Neutrophil (primary cell): Measurements from ENCODE around the gene ERG.

Experiments used
- H3K27ac ChIP-seq: fragments of 200-600 bp; sonication (generic); 2 replicates; pipeline ENCODE4 v1.5.1; 2016; ENCODE audit warnings: mild to moderate bottlenecking, moderate library complexity
- H3K27me3 ChIP-seq: fragments of 200-600 bp; sonication (generic); 2 replicates; pipeline ENCODE4 v1.6.0; 2016; ENCODE audit warnings: mild to moderate bottlenecking
- H3K36me3 ChIP-seq: fragments of 200-600 bp; sonication (generic); 2 replicates; pipeline ENCODE4 v1.5.1; 2017
- H3K4me1 ChIP-seq, 2 experiments: fragments of 200-600 bp in 1 of 2; sonication (generic) in 1 of 2; 1 replicate in 1 of 2; 2 replicates in 1 of 2; pipeline versions ENCODE4 v1.5.1 to v1.6.1; 2013 to 2016; ENCODE audit warnings: low read depth in 1 of 2, low read length in 1 of 2, mild to moderate bottlenecking in 1 of 2, moderate library complexity in 1 of 2; ENCODE audit not compliant: control insufficient read depth in 1 of 2, insufficient read depth in 1 of 2
- H3K4me3 ChIP-seq, 2 experiments: fragments of 200-600 bp in 1 of 2; sonication (generic) in 1 of 2; 1 replicate in 1 of 2; 2 replicates in 1 of 2; pipeline ENCODE4 v1.5.1; 2013 to 2016; ENCODE audit warnings: low read depth in 1 of 2, low read length in 1 of 2, mild to moderate bottlenecking in 1 of 2, moderate library complexity in 1 of 2
- H3K9me3 ChIP-seq: fragments of 200-600 bp; sonication (generic); 2 replicates; pipeline ENCODE4 v1.5.1; 2016
- TF ChIP-seq, protein P1 (sequence below): fragments of 200-600 bp; sonication (generic); IDR thresholded peaks from 2 replicates; pipeline ENCODE4 v1.5.1; 2016; ENCODE audit warnings: antibody characterized with exemption

The ERG gene

DNA sequence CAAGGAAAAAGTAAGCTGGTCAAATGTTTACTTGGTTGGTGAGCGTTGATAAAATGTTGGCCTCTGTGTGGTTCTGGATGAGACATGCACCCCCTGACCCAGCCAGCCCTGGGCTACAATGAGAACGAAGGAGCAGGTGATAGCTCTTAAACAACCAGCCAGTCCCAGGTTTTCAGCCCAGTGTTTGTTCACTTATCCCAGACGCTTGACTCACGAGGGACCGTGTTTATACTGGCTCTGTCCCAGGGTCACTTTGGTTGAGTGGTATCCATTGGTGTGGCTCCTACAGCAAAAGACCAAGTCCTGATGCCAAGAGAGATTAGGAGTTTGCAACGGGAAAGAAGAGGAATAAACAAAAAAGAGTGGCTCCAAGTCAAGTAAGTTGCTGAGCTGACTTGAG is 154.6 kb downstream of the ERG start:
- Histone ChIP-seq H3K4me1 (peaks cover 13% of the 10 kb centered on the region in 2 experiments), H3K27me3 (no peaks in the 10 kb centered on the region), H3K36me3 (no peaks in the 10 kb centered on the region), H3K9me3 (no peaks in the 10 kb centered on the region), H3K27ac (no peak overlapping the region), H3K4me3 (no peak overlapping the region)
- TF ChIP-seq, protein P1, sequence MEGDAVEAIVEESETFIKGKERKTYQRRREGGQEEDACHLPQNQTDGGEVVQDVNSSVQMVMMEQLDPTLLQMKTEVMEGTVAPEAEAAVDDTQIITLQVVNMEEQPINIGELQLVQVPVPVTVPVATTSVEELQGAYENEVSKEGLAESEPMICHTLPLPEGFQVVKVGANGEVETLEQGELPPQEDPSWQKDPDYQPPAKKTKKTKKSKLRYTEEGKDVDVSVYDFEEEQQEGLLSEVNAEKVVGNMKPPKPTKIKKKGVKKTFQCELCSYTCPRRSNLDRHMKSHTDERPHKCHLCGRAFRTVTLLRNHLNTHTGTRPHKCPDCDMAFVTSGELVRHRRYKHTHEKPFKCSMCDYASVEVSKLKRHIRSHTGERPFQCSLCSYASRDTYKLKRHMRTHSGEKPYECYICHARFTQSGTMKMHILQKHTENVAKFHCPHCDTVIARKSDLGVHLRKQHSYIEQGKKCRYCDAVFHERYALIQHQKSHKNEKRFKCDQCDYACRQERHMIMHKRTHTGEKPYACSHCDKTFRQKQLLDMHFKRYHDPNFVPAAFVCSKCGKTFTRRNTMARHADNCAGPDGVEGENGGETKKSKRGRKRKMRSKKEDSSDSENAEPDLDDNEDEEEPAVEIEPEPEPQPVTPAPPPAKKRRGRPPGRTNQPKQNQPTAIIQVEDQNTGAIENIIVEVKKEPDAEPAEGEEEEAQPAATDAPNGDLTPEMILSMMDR = no peak

- Histone ChIP-seq H3K27ac (no peak overlapping the region), H3K9me3 (no peaks in the 10 kb centered on the region), H3K27me3 (no peaks in the 10 kb centered on the region), H3K4me3 (no peak overlapping the region), H3K36me3 (no peaks in the 10 kb centered on the region), H3K4me1 (peaks cover 13% of the 10 kb centered on the region in 2 experiments)
- TF ChIP-seq, protein P1 = no peak
These were observed 155.5 kb downstream of the ERG start for GRCh38 chr21:38342739-38343138.

GRCh38 chr21:38341546-38342012 is 156.7 kb downstream of the ERG start:
- H3K27me3 ChIP-seq = no peaks in the 10 kb centered on the region
- TF ChIP-seq, protein P1 = no peak
- H3K9me3 ChIP-seq = no peaks in the 10 kb centered on the region
- H3K36me3 ChIP-seq = no peaks in the 10 kb centered on the region
- peaks cover 12% of the 10 kb centered on the region in 2 experiments for H3K4me1 ChIP-seq
- no peak overlapping the region for H3K27ac ChIP-seq
- no peak overlapping the region for H3K4me3 ChIP-seq

- Histone ChIP-seq H3K4me1 (no peaks in the 10 kb centered on the region), H3K4me3 (no peak overlapping the region), H3K27ac (no peak overlapping the region), H3K27me3 (no peaks in the 10 kb centered on the region), H3K9me3 (no peaks in the 10 kb centered on the region), H3K36me3 (no peaks in the 10 kb centered on the region)
- TF ChIP-seq, protein P1 = no peak
These were observed 158.1 kb downstream of the ERG start for GRCh38 chr21:38340131-38340530.

- no peaks in the 10 kb centered on the region for H3K36me3 ChIP-seq
- no peak overlapping the region for H3K4me3 ChIP-seq
- TF ChIP-seq, protein P1 = no peak
- H3K27me3 ChIP-seq = no peaks in the 10 kb centered on the region
- H3K4me1 ChIP-seq = no peaks in the 10 kb centered on the region
- H3K27ac ChIP-seq = no peak overlapping the region
- no peaks in the 10 kb centered on the region for H3K9me3 ChIP-seq
These were observed 160.5 kb downstream of the ERG start for GRCh38 chr21:38337793-38338192.

GRCh38 chr21:38334866-38335265 is 163.4 kb downstream of the ERG start:
- H3K4me3 ChIP-seq = no peak overlapping the region
- H3K4me1 ChIP-seq = no peaks in the 10 kb centered on the region
- no peak overlapping the region for H3K27ac ChIP-seq
- TF ChIP-seq, protein P1 = no peak
- H3K9me3 ChIP-seq = no peaks in the 10 kb centered on the region
- H3K27me3 ChIP-seq = no peaks in the 10 kb centered on the region
- no peaks in the 10 kb centered on the region for H3K36me3 ChIP-seq
